HG03575 (cell line): Measurements from ENCODE around the gene SPINK14.

ENCODE experiments used
- ATAC-seq: cut with Tn5 transposase; IDR thresholded peaks from one replicate; pipeline ENCODE4 v1.9.1; 2021; ENCODE audit not compliant: unreplicated experiment, insufficient number of reproducible peaks, low FRiP score; ENCODE audit errors: extremely low read depth

SPINK14 gene

GRCh38 chr5:148186248-148187003 lies 18.1 kb downstream of the SPINK14 start:
- ATAC-seq, result no peak

DNA sequence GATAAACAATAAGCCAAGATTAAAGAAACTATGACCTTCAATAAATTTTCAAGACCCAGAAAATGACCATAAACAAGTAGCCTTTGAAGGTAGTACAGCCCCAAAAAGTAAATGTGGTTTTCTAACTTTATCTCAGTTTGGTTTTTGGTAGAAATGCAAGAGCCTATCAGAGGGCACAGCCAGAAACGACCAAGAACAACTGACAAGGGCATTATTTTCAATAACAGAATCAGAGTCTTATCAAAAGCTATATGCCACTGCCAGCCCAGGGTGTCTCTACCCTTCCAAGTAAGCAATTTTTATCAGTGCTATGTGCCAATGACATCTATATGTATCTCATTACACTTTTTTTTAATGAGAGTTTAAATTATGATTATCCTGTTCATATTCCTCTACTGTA lies 22.7 kb downstream of the SPINK14 start:
- ATAC-seq, result no peak

DNA sequence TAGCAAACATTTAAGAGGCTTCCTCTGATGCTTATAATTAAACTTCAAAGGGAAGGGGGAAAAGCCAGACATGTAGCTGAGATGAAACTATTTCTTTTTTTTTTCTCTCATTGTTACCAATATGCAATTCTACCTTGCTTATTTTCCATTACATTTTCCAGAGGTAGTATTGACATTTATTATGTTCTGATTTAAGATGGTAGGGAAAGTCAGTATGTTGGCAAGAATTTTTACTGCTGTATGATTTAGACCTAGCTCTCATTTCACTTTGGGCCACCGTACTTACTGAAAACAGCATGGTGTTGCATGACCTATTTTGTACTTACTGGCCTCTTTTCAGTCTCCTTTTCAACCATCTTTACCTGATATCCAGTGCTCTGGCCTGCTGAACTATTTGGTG lies 24.9 kb downstream of the SPINK14 start:
- ATAC-seq, result no peak

GRCh38 chr5:148201151-148201550 lies 32.8 kb downstream of the SPINK14 start:
- ATAC-seq, result no peak

DNA sequence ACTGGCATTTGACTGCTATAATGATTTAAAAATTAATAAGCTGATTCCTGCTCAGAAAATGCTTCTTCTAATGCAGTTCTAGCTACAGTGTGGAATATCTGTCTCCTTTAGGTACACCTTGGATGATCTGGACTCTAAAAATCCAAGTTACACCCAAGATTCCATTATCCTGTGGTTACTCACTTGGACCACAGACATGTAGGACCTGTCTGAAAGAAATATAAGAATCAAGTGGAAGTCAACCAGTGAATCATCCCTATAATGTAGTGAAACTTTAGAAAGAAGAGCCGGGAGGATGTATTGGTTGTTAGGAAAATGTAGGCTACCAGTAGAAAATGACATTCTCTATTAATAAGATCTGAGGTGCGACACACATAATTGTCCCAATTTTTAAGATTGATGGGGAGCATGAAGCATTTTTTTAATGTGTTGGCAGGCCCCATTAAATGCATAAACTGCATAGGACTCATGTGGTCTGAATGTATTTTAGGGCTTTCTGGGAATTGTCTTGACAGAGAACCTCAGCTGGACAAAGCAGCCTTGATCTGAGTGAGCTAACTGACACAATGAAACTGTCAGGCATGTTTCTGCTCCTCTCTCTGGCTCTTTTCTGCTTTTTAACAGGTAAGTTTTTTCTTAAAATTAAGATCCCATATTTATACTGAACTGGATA lies 34.3 kb downstream of the SPINK14 start, which contains the start of gene SPINK6:
TSS of gene SPINK6 (plus strand) at position 512 of the 673 bp plus-strand sequence. CDS start at position 567, 55 bp downstream.
- no peak for ATAC-seq

DNA sequence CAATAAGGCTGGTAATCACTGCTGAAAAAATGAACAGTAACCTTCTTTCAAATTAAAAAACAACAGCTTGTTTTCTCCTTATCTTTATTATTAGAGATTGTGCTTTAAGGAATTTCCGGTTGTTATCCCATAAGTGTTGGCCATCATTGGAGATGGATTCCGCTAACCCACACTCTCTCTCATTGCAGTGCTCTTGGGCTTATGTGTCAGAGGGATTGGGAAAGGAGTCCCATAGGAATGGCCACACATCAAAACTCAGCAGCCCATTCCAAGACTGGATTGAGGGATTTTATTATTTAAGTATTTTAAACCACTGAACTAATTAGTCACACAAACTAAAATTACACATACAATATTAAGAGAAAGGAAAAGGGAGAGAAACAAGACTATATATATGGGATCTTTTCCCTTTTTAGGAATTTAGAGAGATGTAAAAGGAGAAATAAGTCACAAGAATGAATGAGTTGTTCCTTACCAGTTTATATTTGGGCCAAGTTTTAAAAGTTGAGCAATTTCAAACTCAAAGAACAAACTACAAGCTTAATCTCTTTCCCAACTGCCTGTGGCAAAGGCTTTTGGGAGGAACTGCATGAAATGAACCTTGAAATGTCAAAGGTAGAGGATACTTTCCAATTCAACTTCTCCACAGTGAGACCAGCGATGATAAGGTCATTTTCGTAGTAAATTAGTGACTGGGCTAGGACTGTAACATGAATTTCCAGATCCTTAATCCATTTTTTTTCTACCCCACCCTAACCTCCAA lies 36.9 kb downstream of the SPINK14 start:
- no peak for ATAC-seq

GRCh38 chr5:148205865-148206264 lies 37.5 kb downstream of the SPINK14 start:
- ATAC-seq, result no peak

DNA sequence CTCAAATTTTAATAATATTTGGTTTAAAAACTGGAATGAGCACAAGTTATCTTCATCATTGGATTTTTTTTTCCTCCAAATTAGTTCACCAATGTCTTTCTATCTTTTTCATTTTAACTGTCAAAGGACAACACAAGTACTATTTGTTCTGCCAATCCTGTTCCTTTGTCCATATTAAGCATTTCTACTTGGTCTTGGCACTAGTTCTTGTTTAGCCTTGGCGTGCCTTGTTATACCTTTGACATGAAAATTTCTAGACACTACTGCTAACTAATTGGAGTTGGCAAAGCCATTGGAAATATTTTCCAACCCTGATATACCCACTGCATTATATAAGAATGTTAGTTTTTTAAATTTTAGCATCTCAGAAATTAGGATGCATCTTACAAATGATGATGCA lies 38.3 kb downstream of the SPINK14 start:
- ATAC-seq, result no peak

GRCh38 chr5:148208226-148208625 lies 39.9 kb downstream of the SPINK14 start:
- ATAC-seq, result no peak

DNA sequence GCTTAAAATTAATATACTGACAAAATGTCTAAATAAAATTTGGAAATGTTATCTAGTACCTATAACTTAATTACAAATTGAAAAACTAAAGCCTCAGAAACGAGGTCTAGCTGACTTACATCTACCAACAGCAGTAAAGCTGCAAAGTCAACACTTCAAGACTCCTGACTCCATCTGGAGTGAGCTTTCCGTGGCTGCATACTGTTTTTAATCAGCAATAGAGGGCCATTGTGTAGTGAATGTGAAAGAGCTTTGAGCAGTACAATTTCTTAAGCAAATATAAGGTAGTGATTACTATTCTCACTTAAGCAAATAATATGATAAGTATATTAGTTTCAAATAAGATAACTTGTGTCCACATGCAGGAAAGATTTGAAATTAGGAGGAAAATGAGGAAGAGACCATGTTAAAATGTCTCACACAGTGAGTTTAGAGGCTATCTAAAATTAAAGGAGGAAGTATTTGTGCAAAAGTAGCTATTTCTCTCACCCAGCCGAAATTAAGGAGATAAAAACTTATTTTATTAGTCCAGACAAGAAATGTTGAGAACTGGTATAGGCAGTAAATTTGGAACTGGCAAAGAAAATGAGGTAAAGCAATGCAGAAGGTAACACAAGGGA lies 40.9 kb downstream of the SPINK14 start:
- no peak for ATAC-seq

- no peak for ATAC-seq
Measured at GRCh38 chr5:148214665-148215185, 46.4 kb downstream of the SPINK14 start.

- no peak for ATAC-seq
Measured at GRCh38 chr5:148221508-148221907, 53.2 kb downstream of the SPINK14 start.

DNA sequence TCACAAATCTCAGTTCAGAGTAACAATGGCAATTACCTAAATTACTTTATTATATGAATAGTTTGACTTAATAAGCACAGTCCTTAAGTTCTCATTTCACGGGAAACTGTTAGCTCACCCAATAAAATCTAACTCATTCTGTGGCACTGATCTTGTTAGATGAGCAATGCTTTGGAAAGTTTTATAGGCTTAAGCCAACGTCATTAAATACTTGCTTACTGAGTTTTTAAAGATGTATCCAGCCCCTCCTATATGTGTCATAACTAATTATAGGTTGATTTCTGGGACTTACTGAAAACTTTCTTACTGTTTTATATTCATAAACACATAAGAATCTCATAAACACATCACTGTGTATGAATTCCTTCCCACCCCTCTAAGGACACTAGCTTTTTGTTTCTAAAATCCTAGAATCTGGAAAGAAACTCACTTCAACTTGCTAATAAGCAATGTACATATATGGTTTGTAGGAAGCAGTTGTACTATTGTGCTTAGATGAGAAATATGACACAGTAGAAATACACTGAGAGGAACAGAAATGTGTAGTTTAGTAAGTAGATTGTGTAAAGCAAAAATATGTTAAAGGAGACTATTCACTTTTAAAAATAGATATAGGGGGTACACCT lies 55.9 kb downstream of the SPINK14 start:
- ATAC-seq, result no peak
